Measurements from ENCODE around the gene COA8. TPM values are rescaled to one million over a fixed set of nuclear protein-coding genes. Genes with fewer than 3 reads are reported as not detected.

The COA8 gene
- total and polyA plus RNA-seq, 2 of the 4 experiments (the other 2 are of a cell fraction): 12.2 to 21.1 TPM

DNA sequence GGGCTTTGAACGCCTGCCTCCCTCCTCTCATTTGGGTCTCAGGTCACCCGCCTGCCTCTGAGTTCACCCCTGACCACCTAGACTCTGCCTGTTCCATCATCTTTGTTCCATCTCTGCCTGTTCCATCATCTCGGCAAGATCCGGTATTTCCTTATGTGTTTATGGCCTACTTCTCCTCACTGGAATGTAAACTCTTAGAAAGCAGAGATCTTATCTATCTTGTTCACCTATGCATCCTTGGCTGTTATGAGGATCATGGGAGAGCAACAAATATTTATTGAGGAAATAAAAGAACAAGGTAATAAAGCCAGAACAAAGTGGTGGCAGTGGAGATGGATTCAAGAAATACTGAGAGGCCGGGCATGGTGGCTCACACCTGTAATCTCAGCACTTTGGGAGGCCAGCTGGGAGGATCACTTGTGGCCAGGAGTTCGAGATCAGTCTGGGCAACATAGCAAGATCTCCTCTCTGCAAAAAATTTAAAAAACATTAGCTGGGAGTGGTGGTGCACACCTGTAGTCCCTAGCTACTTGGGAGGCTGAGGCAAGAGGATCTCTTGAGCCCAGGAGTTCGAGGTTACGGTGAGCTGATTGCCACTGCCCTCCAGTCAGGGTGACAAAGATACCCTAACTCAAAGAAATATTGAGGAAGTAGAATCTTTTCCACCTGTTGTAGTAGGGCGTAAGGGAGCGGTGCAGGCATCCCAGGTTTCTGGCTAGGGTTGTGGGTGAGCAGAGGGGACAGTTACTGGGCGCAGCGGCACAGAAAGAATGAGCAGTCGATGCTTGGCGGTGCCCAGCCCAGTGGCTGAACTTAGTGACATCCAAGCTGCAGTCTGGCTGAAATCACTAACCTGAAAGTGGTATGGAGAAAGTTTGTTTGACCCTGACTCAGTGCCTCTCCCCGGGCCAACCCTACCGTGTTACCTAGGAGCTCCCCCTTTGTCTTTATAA lies 64.6 kb downstream of the COA8 start:
- no peak for DNase-seq

More for the DNA sequence above, 64.6 kb downstream of the COA8 start:
- in situ Hi-C loops (cut with MboI; ENCODE audit: low sequenced_read_pairs): no loop called here
- Histone ChIP-seq H3K27ac (ENCODE audit: insufficient read depth, low read length) (peak overlapping the region; percentile 45; the same call in 1 of the 2 replicates), H2AK5ac (ENCODE audit: low read depth, low read length) (peak overlapping the region; percentile 90), H4K5ac (ENCODE audit: low read depth, low read length) (peak overlapping the region; percentile 14), H3K23ac (ENCODE audit: low read depth, low read length) (peak overlapping the region; percentile 87; the same call in 1 of the 2 replicates), H2AFZ (replicated peaks; ENCODE audit: low read length, poor library complexity) (peak overlapping the region; percentile 100), H3K9ac (ENCODE audit: low read depth, low read length) (peak overlapping the region; percentile 75; the same call in 1 of the 2 replicates), H3K27me3 (ENCODE audit: control insufficient read depth, insufficient read depth, low read length) (no peaks in the 10 kb centered on the region), H3K14ac (replicated peaks; ENCODE audit: low read depth, low read length) (peak overlapping the region; percentile 60), H3K4me3 (ENCODE audit: insufficient read depth, low read depth, low read length) (no peak overlapping the region), H2BK20ac (ENCODE audit: low read depth, low read length) (peak overlapping the region; percentile 63), H2BK120ac (ENCODE audit: low read depth, low read length) (peak overlapping the region; percentile 63), H3K9me1 (ENCODE audit: insufficient read depth, low read length) (peaks cover 13% of the 10 kb centered on the region), H3K4ac (ENCODE audit: low read depth, low read length) (peak overlapping the region; percentile 99), H2BK15ac (ENCODE audit: low read depth, low read length) (peak overlapping the region; percentile 84; the same call in 1 of the 3 replicates), H3K18ac (ENCODE audit: low read depth, low read length) (no peak overlapping the region), H3K36me3 (ENCODE audit: control insufficient read depth, insufficient read depth, low read length) (no peaks in the 10 kb centered on the region), H2AK9ac (replicated peaks; ENCODE audit: low read depth, low read length, poor library complexity) (peak overlapping the region; percentile 99), H4K8ac (ENCODE audit: low read depth in 2 of 2, low read length in 2 of 2) (peak overlapping the region; percentile 88 to 99; a peak in 3 of 4 replicates), H3K56ac (ENCODE audit: extremely low read depth, insufficient read depth, low read length) (no peak overlapping the region; the same call in 1 of the 2 replicates), H3K4me2 (ENCODE audit: low read depth, low read length) (no peak overlapping the region), H3K4me1 (ENCODE audit: control insufficient read depth, insufficient read depth, low read length) (peaks cover 15% of the 10 kb centered on the region), H3K79me1 (ENCODE audit: low read depth in 1 of 2, low read length in 2 of 2) (peaks cover 0 to 22% of the 10 kb centered on the region in 2 experiments; a peak in 2 of 4 replicates), H3K9me3 (ENCODE audit: control insufficient read depth, insufficient read depth, low read length) (no peaks in the 10 kb centered on the region), H4K91ac (ENCODE audit: insufficient read depth, low read depth, low read length) (peak overlapping the region; percentile 93), H4K20me1 (ENCODE audit: insufficient read depth, low read length) (peaks cover 24% of the 10 kb centered on the region), H2BK5ac (ENCODE audit: low read depth, low read length, poor library complexity, severe bottlenecking) (peak overlapping the region; percentile 65)
- ATAC-seq (ENCODE audit: low read depth): no peak
- 100% methylated on average over 3 of the region's 16 CpGs; no CpG with 5 or more reads in 1 of the 2 experiments for WGBS, 2 experiments (ENCODE audit: extremely low coverage in 2 of 2, insufficient read length in 1 of 2)
- no TSS peak for BruUV-seq (replicated peaks)
- no peak for TF ChIP-seq MAZ (IDR thresholded peaks at IDR 0.05; ENCODE audit: borderline replicate concordance, low read depth, low read length)
- TF ChIP-seq BHLHE40 (IDR thresholded peaks at IDR 0.05; ENCODE audit: low read depth, low read length): no peak
- no peak for TF ChIP-seq CHD1 (IDR thresholded peaks at IDR 0.05; ENCODE audit: low read depth, low read length)
- dilution Hi-C loops (cut with HindIII; ENCODE audit: low sequenced_read_pairs, unreplicated experiment): no loop called here
- CTCF ChIA-PET: no interaction called here
- POLR2A ChIA-PET (ENCODE audit: unreplicated experiment): no interaction called here
- intact Hi-C loops (cut with micrococcal nuclease): loop anchor here (2.0 kb wide), 1 partner anchor 31 kb away; no protein-coding TSS in a partner anchor
